SK-N-SH (cell line): ENCODE results near the gene AAMP.

Experiments
- EP300 ChIP-seq, 2 experiments: IDR thresholded peaks; 2 replicates each; pipeline versions ENCODE4 v1.4.0 to v1.6.1; 2012; ENCODE audit warnings: borderline replicate concordance in 1 of 2, low read depth in 1 of 2, low read length in 1 of 2
- GABPA ChIP-seq: IDR thresholded peaks from 2 replicates; pipeline ENCODE4 v1.4.0; 2012; ENCODE audit warnings: low read depth, mild to moderate bottlenecking
- MXI1 ChIP-seq: IDR thresholded peaks from 2 replicates; pipeline ENCODE4 v1.6.1; 2012; ENCODE audit warnings: mild to moderate bottlenecking, low read depth, low read length, improper control_type of control experiment
- PBX3 ChIP-seq: IDR thresholded peaks from 2 replicates; pipeline ENCODE4; 2012
- RAD21 ChIP-seq: IDR thresholded peaks from 2 replicates; pipeline ENCODE4 v1.6.1; 2012; ENCODE audit warnings: mild to moderate bottlenecking, low read length
- TAF1 ChIP-seq: IDR thresholded peaks from 2 replicates; pipeline ENCODE4 v1.6.1; 2012; ENCODE audit warnings: low read depth, mild to moderate bottlenecking, low read length, moderate library complexity, borderline replicate concordance
- TF ChIP-seq, protein P1 (sequence below): fragments of 200-600 bp; sonication (generic); IDR thresholded peaks from 2 replicates; pipeline ENCODE4 v1.6.1; 2017; ENCODE audit warnings: antibody characterized with exemption, mild to moderate bottlenecking, moderate library complexity
- TF ChIP-seq, protein P2 (sequence below): fragments of 150-350 bp; IDR thresholded peaks from 2 replicates; pipeline ENCODE4 v1.6.1; 2016; ENCODE audit warnings: mild to moderate bottlenecking, low read depth, low read length
- TF ChIP-seq, protein P3 (sequence below): IDR thresholded peaks from 2 replicates; pipeline ENCODE4 v1.4.0; 2012; ENCODE audit warnings: low read depth, borderline replicate concordance

DNA sequence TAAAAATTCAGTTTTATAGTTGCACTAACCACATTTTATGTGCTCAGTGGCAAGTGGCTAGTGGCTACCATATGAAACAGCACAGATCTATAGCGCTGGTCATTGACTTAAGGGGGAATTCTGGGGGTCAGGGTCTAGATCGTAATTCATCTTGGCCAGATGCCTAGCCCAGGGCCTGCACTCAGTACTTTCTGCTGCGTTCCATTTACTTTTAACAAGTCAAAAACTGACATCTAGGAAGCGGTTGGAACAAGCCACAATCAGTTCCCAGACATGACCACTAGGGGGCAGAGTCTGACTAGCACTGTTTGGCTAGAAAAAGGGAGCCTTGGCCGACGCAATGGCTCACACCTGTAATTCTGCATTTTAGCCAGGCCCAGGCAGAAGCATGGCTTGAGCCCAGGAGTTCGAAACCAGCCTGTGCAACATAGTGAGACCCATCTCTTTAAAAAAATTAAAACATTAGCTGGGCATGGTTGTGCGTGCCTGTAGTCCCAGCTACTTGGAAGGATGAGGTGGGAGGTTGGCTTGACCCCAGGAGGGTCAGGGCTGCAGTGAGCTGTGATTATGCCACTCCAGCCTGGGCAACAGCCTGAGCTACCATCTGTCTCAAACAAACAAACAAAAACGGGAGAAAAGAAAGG, 31.4 kb upstream of the AAMP start:
- TF ChIP-seq EP300 (IDR thresholded peaks at IDR 0.05; ENCODE audit: borderline replicate concordance in 1 of 2, low read depth in 1 of 2, low read length in 1 of 2) (no peak), TAF1 (no peak), GABPA (no peak), PBX3 (no peak), MXI1 (0 out of 2 replicates have a peak, but pooled peaks have one; percentile 16), RAD21 (peak; percentile 95)
- TF ChIP-seq, protein P1, sequence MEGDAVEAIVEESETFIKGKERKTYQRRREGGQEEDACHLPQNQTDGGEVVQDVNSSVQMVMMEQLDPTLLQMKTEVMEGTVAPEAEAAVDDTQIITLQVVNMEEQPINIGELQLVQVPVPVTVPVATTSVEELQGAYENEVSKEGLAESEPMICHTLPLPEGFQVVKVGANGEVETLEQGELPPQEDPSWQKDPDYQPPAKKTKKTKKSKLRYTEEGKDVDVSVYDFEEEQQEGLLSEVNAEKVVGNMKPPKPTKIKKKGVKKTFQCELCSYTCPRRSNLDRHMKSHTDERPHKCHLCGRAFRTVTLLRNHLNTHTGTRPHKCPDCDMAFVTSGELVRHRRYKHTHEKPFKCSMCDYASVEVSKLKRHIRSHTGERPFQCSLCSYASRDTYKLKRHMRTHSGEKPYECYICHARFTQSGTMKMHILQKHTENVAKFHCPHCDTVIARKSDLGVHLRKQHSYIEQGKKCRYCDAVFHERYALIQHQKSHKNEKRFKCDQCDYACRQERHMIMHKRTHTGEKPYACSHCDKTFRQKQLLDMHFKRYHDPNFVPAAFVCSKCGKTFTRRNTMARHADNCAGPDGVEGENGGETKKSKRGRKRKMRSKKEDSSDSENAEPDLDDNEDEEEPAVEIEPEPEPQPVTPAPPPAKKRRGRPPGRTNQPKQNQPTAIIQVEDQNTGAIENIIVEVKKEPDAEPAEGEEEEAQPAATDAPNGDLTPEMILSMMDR = peak; percentile 94
- TF ChIP-seq, protein P2, sequence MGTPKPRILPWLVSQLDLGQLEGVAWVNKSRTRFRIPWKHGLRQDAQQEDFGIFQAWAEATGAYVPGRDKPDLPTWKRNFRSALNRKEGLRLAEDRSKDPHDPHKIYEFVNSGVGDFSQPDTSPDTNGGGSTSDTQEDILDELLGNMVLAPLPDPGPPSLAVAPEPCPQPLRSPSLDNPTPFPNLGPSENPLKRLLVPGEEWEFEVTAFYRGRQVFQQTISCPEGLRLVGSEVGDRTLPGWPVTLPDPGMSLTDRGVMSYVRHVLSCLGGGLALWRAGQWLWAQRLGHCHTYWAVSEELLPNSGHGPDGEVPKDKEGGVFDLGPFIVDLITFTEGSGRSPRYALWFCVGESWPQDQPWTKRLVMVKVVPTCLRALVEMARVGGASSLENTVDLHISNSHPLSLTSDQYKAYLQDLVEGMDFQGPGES = no peak
- TF ChIP-seq, protein P3, sequence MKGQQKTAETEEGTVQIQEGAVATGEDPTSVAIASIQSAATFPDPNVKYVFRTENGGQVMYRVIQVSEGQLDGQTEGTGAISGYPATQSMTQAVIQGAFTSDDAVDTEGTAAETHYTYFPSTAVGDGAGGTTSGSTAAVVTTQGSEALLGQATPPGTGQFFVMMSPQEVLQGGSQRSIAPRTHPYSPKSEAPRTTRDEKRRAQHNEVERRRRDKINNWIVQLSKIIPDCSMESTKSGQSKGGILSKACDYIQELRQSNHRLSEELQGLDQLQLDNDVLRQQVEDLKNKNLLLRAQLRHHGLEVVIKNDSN = no peak
